Gastroesophageal sphincter (tissue), 4 donors: ENCODE results near the gene TAF1L. TPM values are rescaled to one million over a fixed set of nuclear protein-coding genes. Genes with fewer than 3 reads are reported as not detected.

ENCODE experiments used
- ATAC-seq: fragments of 150-250 bp; one replicate; pipeline ENCODE4 v1.9.1; 2016; ENCODE audit warnings: mild to moderate bottlenecking, moderate library complexity
- H3K27ac ChIP-seq, 4 donors: fragments of 200-600 bp; sonication (generic) in 3 of 4; 1 replicate in 3 of 4; 2 replicates in 1 of 4; pipeline ENCODE4 v1.5.1; 2016 to 2019
- H3K27me3 ChIP-seq: fragments of 200-600 bp; sonication (generic); one replicate; pipeline ENCODE4 v1.5.1; 2019
- H3K36me3 ChIP-seq, 2 donors: fragments of 200-600 bp; sonication (generic); one replicate each; pipeline ENCODE4 v1.5.1; 2019; ENCODE audit warnings: control low read depth in 1 of 2
- H3K4me1 ChIP-seq, 3 donors: fragments of 200-600 bp; sonication (generic); 1 replicate in 2 of 3; 2 replicates in 1 of 3; pipeline ENCODE4 v1.5.1; 2016 to 2019; ENCODE audit warnings: control low read depth in 2 of 3
- H3K4me3 ChIP-seq, 2 donors: fragments of 200-600 bp; sonication (generic); one replicate each; pipeline ENCODE4 v1.5.1; 2019; ENCODE audit warnings: mild to moderate bottlenecking in 1 of 2, moderate library complexity in 1 of 2
- H3K9me3 ChIP-seq, 3 donors: fragments of 200-600 bp; sonication (generic); one replicate each; pipeline ENCODE4 v1.5.1; 2017 to 2019; ENCODE audit warnings: control low read depth in 2 of 3
- EP300 ChIP-seq: sonication (generic); formaldehyde crosslinking; IDR thresholded peaks from one replicate; pipeline ENCODE4 v1.6.1; 2017; ENCODE audit warnings: antibody characterized with exemption, mild to moderate bottlenecking
- POLR2A ChIP-seq, 2 donors: fragments of 450-650 bp; IDR thresholded peaks; one replicate each; pipeline ENCODE4 v1.6.1; 2017; ENCODE audit warnings: antibody characterized with exemption in 2 of 2, mild to moderate bottlenecking in 2 of 2, moderate library complexity in 1 of 2
- POLR2AphosphoS5 ChIP-seq: sonication (generic); formaldehyde crosslinking; IDR thresholded peaks from one replicate; pipeline ENCODE4 v1.6.1; 2017; ENCODE audit warnings: antibody characterized with exemption
- WGBS, 2 donors: methylation state at CpG; one replicate each; pipeline ENCODE4 v1.1.5; 2018; ENCODE audit warnings: low coverage in 1 of 2; 5-methylcytosine and 5-hydroxymethylcytosine counted together
- total RNA-seq, 4 donors: library from RNA; depleted of rRNA; stranded (reverse); fragments of >200 nt; gene quantifications; one replicate each; pipeline ENCODE4 v1.1.0, GENCODE V29; 2016
- TF ChIP-seq, protein P1 (sequence below), 4 experiments: fragments of 200-600 bp in 2 of 4; fragments of 450-650 bp in 2 of 4; sonication (generic) in 1 of 4; IDR thresholded peaks; one replicate each; pipeline ENCODE4 v1.5.1; 2017 to 2019; ENCODE audit warnings: antibody characterized with exemption in 4 of 4, mild to moderate bottlenecking in 2 of 4, moderate library complexity in 2 of 4

The TAF1L gene, protein sequence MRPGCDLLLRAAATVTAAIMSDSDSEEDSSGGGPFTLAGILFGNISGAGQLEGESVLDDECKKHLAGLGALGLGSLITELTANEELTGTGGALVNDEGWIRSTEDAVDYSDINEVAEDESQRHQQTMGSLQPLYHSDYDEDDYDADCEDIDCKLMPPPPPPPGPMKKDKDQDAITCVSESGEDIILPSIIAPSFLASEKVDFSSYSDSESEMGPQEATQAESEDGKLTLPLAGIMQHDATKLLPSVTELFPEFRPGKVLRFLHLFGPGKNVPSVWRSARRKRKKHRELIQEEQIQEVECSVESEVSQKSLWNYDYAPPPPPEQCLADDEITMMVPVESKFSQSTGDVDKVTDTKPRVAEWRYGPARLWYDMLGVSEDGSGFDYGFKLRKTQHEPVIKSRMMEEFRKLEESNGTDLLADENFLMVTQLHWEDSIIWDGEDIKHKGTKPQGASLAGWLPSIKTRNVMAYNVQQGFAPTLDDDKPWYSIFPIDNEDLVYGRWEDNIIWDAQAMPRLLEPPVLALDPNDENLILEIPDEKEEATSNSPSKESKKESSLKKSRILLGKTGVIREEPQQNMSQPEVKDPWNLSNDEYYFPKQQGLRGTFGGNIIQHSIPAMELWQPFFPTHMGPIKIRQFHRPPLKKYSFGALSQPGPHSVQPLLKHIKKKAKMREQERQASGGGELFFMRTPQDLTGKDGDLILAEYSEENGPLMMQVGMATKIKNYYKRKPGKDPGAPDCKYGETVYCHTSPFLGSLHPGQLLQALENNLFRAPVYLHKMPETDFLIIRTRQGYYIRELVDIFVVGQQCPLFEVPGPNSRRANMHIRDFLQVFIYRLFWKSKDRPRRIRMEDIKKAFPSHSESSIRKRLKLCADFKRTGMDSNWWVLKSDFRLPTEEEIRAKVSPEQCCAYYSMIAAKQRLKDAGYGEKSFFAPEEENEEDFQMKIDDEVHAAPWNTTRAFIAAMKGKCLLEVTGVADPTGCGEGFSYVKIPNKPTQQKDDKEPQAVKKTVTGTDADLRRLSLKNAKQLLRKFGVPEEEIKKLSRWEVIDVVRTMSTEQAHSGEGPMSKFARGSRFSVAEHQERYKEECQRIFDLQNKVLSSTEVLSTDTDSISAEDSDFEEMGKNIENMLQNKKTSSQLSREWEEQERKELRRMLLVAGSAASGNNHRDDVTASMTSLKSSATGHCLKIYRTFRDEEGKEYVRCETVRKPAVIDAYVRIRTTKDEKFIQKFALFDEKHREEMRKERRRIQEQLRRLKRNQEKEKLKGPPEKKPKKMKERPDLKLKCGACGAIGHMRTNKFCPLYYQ (N-terminal part only)
- under 1 TPM in 1 of 4 donors, not detected in 3; 0.05 TPM for total RNA-seq

DNA sequence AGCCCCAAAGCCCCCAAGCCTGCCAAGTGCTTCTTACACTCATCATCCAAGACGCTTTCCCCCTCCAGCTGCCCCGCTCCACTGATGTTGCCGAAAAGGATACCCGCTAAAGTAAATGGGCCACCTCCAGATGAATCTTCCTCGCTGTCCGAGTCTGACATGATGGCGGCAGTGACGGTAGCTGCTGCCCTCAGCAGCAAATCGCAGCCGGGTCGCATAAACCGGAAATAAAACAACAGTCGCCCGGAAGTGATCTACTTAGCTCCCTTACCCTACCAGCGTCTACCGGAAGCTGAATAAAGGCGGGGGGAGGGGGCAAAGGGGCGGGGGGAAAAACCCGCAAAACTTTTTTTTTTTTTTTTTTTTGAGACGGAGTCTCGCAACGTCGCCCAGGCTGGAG is at the start of gene TAF1L:
TSS of gene TAF1L (minus strand) at position 308 of the 400 bp plus-strand sequence. CDS start at position 218, 90 bp downstream.
- TF ChIP-seq EP300 (no peak), POLR2A (IDR thresholded peaks at IDR 0.05) (no peak), POLR2AphosphoS5 (no peak)
- Histone ChIP-seq H3K36me3 (no peaks in the 10 kb centered on the region), H3K4me3 (no peak within 1 kb of the TSS), H3K27me3 (no peaks in the 10 kb centered on the region), H3K4me1 (no peaks in the 10 kb centered on the region), H3K27ac (no peak within 1 kb of the TSS), H3K9me3 (peaks cover 0 to 5% (median 0%) of the 10 kb centered on the region in 3 donors)
- WGBS, 2 donors, result 89% methylated on average over 14 of the region's 23 CpGs; no CpG with 5 or more reads in 1 of the 2 donors
- ATAC-seq, result no peak

DNA sequence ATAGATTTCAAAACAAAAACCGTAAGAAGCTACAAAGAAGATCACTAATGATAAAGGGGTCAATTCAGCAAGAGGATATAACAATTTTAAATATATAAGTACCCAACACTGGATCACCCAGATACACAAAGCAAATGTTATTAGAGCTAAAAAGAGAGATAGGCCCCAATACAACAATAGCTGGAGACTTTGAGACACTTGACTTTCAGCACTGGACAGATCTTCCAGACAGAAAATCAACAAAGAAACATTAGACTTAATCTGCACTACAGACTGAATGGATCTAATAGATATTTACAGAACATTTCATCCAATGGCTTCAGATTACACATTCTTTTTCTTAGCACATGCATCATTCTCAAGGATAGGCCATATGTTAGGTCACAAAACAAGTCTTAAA is 46.3 kb upstream of the TAF1L start:
- TF ChIP-seq, protein P1, sequence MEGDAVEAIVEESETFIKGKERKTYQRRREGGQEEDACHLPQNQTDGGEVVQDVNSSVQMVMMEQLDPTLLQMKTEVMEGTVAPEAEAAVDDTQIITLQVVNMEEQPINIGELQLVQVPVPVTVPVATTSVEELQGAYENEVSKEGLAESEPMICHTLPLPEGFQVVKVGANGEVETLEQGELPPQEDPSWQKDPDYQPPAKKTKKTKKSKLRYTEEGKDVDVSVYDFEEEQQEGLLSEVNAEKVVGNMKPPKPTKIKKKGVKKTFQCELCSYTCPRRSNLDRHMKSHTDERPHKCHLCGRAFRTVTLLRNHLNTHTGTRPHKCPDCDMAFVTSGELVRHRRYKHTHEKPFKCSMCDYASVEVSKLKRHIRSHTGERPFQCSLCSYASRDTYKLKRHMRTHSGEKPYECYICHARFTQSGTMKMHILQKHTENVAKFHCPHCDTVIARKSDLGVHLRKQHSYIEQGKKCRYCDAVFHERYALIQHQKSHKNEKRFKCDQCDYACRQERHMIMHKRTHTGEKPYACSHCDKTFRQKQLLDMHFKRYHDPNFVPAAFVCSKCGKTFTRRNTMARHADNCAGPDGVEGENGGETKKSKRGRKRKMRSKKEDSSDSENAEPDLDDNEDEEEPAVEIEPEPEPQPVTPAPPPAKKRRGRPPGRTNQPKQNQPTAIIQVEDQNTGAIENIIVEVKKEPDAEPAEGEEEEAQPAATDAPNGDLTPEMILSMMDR (IDR thresholded peaks at IDR 0.05), result no peak
- TF ChIP-seq EP300 (no peak), POLR2A (IDR thresholded peaks at IDR 0.05) (no peak), POLR2AphosphoS5 (no peak)
- no peak overlapping the region for H3K27ac ChIP-seq
- no peaks in the 10 kb centered on the region for H3K27me3 ChIP-seq
- H3K4me3 ChIP-seq, result no peak overlapping the region
- no peaks in the 10 kb centered on the region for H3K4me1 ChIP-seq
- 95 to 100% methylated on average over 1 of the region's 1 CpG for WGBS, 2 donors
- no peak for ATAC-seq
- peaks cover 0 to 35% (median 0%) of the 10 kb centered on the region in 3 donors for H3K9me3 ChIP-seq
- H3K36me3 ChIP-seq, result no peaks in the 10 kb centered on the region

DNA sequence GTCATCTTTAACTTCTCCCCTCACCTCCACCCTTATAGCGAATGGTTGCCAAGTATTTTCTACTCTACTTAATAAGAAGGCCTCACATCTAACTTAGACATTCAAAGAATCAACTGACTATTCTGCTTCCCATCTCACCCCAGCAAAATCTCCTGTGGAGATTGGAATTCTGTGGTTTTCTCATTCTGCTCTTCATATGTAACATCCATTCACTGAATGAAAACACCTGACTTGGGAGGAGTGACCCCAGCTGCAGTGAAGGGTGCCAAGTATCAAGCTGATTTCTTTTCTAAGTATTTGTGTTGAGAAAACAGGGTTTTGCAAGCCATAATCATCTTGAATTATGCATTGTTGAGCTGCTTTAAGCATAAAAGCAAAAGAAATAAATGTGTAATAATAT is 42.5 kb upstream of the TAF1L start:
- 82 to 89% methylated on average over 1 of the region's 1 CpG for WGBS, 2 donors
- ATAC-seq, result no peak
- no peaks in the 10 kb centered on the region for H3K27me3 ChIP-seq
- H3K4me1 ChIP-seq, result no peaks in the 10 kb centered on the region
- H3K4me3 ChIP-seq, result no peak overlapping the region
- TF ChIP-seq POLR2AphosphoS5 (no peak), EP300 (no peak), POLR2A (IDR thresholded peaks at IDR 0.05) (no peak)
- TF ChIP-seq, protein P1 (IDR thresholded peaks at IDR 0.05), result no peak
- H3K36me3 ChIP-seq, result no peaks in the 10 kb centered on the region
- peaks cover 0 to 8% (median 0%) of the 10 kb centered on the region in 3 donors for H3K9me3 ChIP-seq
- H3K27ac ChIP-seq, result no peak overlapping the region

DNA sequence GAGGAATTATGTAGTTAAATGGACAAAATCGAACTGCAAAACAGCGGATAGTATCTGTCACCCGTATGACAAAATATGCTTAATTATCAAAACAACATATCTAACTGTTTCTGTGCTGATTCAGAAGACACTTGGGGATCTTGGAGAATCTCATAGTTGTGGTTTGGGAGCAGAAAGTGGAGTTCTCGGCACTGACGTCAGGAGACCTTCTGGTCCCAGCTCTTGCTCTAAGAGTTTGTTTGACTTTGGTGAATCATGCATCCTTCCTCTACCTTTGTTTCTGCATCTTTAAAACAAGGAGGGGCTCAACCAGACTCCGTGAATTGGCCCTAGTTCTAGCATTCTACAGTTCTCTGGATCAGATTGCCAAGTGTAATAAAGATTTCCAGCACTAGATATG is 37.0 kb upstream of the TAF1L start:
- Histone ChIP-seq H3K36me3 (no peaks in the 10 kb centered on the region), H3K4me1 (no peaks in the 10 kb centered on the region), H3K27ac (no peak overlapping the region), H3K4me3 (no peak overlapping the region), H3K9me3 (no peaks in the 10 kb centered on the region), H3K27me3 (no peaks in the 10 kb centered on the region)
- WGBS, 2 donors, result 82 to 83% methylated on average over 5 to 6 of the region's 6 CpGs
- ATAC-seq, result no peak
- TF ChIP-seq, protein P1 (IDR thresholded peaks at IDR 0.05), result no peak
- no peak for TF ChIP-seq EP300
- TF ChIP-seq POLR2AphosphoS5, result no peak
- no peak for TF ChIP-seq POLR2A (IDR thresholded peaks at IDR 0.05)

DNA sequence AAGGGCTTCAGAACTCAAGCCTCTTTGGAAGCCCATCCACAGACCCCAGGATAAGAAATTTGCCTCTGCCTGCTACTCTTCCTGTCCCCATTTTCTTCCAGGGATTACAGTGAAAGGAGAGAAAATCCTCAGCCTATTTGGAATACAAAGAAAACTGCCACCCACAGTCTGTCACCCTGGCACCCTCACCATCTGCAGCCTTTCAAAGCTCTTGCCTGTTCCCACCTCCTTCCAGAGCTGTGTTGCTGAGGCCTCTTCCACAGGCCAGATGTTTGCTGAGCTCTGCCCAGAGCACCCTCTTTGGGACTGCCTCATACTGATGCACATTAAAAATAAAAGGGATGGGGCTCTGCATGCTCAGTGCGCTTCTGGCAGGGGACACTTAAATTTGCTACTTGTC is 35.9 kb upstream of the TAF1L start:
- Histone ChIP-seq H3K27ac (no peak overlapping the region), H3K9me3 (no peaks in the 10 kb centered on the region), H3K4me1 (no peaks in the 10 kb centered on the region), H3K36me3 (no peaks in the 10 kb centered on the region), H3K4me3 (no peak overlapping the region), H3K27me3 (no peaks in the 10 kb centered on the region)
- TF ChIP-seq POLR2AphosphoS5 (no peak), POLR2A (IDR thresholded peaks at IDR 0.05) (no peak), EP300 (no peak)
- TF ChIP-seq, protein P1 (IDR thresholded peaks at IDR 0.05), result no peak
- ATAC-seq, result no peak
- WGBS, 2 donors, result 80% methylated on average over 1 of the region's 1 CpG; no CpG with 5 or more reads in 1 of the 2 donors
